ENCODE measurements around the gene REXO1. TPM values are rescaled to one million over a fixed set of nuclear protein-coding genes. Genes with fewer than 3 reads are reported as not detected.

Gene REXO1
- total and polyA plus RNA-seq, 9 of the 15 experiments (the other 6 are each of a cell fraction or from before 2014, with no cell fraction given): 0.04 to 63.3 (median 15.8) TPM

- TF ChIP-seq TBL1XR1 (IDR thresholded peaks at IDR 0.05; ENCODE audit: low read length in 2 of 2) (no peak; a peak in 1 of 4 replicates), ZC3H11A (IDR thresholded peaks at IDR 0.05; ENCODE audit: low read depth, low read length) (no peak), HDAC1 (IDR thresholded peaks at IDR 0.05) (peak in 1 of 2 experiments; percentile 82; a peak in 2 of 4 replicates), FOXA3 (CRISPR knock-in tag; conservative IDR thresholded peaks at IDR 0.05 in 1 of 2, IDR thresholded peaks at IDR 0.05 in 1 of 2) (peak in 1 of 2 experiments; percentile 65; a peak in 1 of 4 replicates), TAF9B (IDR thresholded peaks at IDR 0.05; ENCODE audit: partially characterized antibody) (no peak), NFE2 (IDR thresholded peaks at IDR 0.05; ENCODE audit: low read depth) (no peak), POLR2AphosphoS2 (IDR thresholded peaks at IDR 0.05; ENCODE audit: low read length) (peak; percentile 21; the same call in 1 of the 2 replicates), GTF2F1 (IDR thresholded peaks at IDR 0.05; ENCODE audit: low read depth, low read length) (no peak), NRF1 (conservative IDR thresholded peaks at IDR 0.05 in 1 of 2, IDR thresholded peaks at IDR 0.05 in 1 of 2) (peak; percentile 82 to 85), MCM7 (IDR thresholded peaks at IDR 0.05) (no peak), CBX5 (IDR thresholded peaks at IDR 0.05; ENCODE audit: borderline replicate concordance, low read depth) (no peak), ZNF518B (CRISPR knock-in tag; IDR thresholded peaks at IDR 0.05) (no peak), RFX7 (CRISPR knock-in tag; IDR thresholded peaks at IDR 0.05) (no peak), ZNF584 (CRISPR knock-in tag; IDR thresholded peaks at IDR 0.05; ENCODE audit: low read depth) (no peak), SMAD1 (IDR thresholded peaks at IDR 0.05; ENCODE audit: low read depth, low read length, partially characterized antibody) (no peak), PRMT5 (CRISPR knock-in tag; IDR thresholded peaks at IDR 0.05) (no peak), ZFP1 (CRISPR knock-in tag; IDR thresholded peaks at IDR 0.05) (no peak), MTA1 (IDR thresholded peaks at IDR 0.05; ENCODE audit: borderline replicate concordance) (0 out of 2 replicates have a peak, but pooled peaks have one; percentile 24), IRF2 (CRISPR knock-in tag; IDR thresholded peaks at IDR 0.05) (no peak), PBX2 (CRISPR knock-in tag; IDR thresholded peaks at IDR 0.05; ENCODE audit: low read depth) (no peak), PBX2 (tag; conservative IDR thresholded peaks at IDR 0.05; ENCODE audit: low read depth) (no peak), ARHGAP35 (IDR thresholded peaks at IDR 0.05; ENCODE audit: partially characterized antibody) (no peak), SAFB (IDR thresholded peaks at IDR 0.05; ENCODE audit: borderline replicate concordance, low read depth, low read length) (no peak), RB1 (IDR thresholded peaks at IDR 0.05; ENCODE audit: low read depth) (peak; percentile 12), MYNN (IDR thresholded peaks at IDR 0.05) (peak; percentile 61; the same call in 1 of the 2 replicates), MYNN (CRISPR knock-in tag; IDR thresholded peaks at IDR 0.05) (no peak)
These were observed 35.7 kb downstream of the REXO1 start (continued) for GRCh38 chr19:1812426-1813191.

Measured in K562 (cell line).